SU-DHL-6 (cell line): ENCODE measurements around the gene SLC12A1.

ENCODE experiments used
- CTCF ChIP-seq: fragments of 200-600 bp; sonication (generic); IDR thresholded peaks from one replicate; pipeline ENCODE4 v1.5.1; 2017; ENCODE audit warnings: antibody characterized with exemption, mild to moderate bottlenecking, low read length, moderate library complexity; ENCODE audit not compliant: insufficient read depth, poor library complexity, severe bottlenecking
- EZH2phosphoT487 ChIP-seq: fragments of 200-600 bp; sonication (generic), shearing (Covaris generic); conservative IDR thresholded peaks from 2 replicates; pipeline ENCODE4 v1.6.1; 2018; ENCODE audit warnings: mild to moderate bottlenecking, antibody characterized with exemption, low read length, moderate library complexity, mixed read lengths

GRCh38 chr15:48225771-48226170, 19.7 kb downstream of the SLC12A1 start:
- TF ChIP-seq CTCF, result no peak
- no peak for TF ChIP-seq EZH2phosphoT487
